ENCODE measurements around the gene ABCC3. TPM values are rescaled to one million over a fixed set of nuclear protein-coding genes. Genes with fewer than 3 reads are reported as not detected.

Gene ABCC3
- total and polyA plus RNA-seq, 2 donors (not counting 3 experiments of a cell fraction or from before 2014, with no cell fraction given), result 1.1 to 2.6 TPM

DNA sequence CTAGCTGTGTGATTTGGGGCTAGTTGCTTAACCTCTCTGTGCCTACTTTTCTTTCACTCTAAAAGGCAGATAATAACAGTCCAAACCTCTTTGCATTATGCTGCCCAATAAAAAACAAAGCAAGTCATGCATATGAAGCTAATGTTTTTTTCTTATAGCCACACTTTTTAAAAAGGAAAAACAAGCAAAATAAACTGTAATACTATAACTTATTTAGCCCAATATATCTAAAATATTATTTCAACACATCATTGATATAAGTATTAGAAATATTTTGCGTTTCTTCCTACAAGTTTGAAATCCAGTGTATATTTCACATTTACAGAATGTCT lies 50.6 kb downstream of the ABCC3 start:
- no peak overlapping the region for H3K9ac ChIP-seq (replicated peaks; ENCODE audit: extremely low read depth, insufficient read depth, low read length)
- no peaks in the 10 kb centered on the region for H3K9me1 ChIP-seq (replicated peaks; ENCODE audit: control insufficient read depth, extremely low read depth, insufficient read depth, low read length)
- H4K20me1 ChIP-seq (replicated peaks; ENCODE audit: control insufficient read depth, extremely low read depth, insufficient read depth, low read length), result no peaks in the 10 kb centered on the region
- no peak overlapping the region for H3K4me2 ChIP-seq (ENCODE audit: insufficient read depth, low read length)
- no peak overlapping the region for H2AFZ ChIP-seq (ENCODE audit: low read depth, low read length)
- no peak for TF ChIP-seq POLR2A (IDR thresholded peaks at IDR 0.05; ENCODE audit: low read depth, low read length)
- no peak for TF ChIP-seq CTCF (IDR thresholded peaks at IDR 0.05; ENCODE audit: extremely low read depth in 1 of 2, insufficient read depth in 1 of 2, low read depth in 1 of 2, low read length in 2 of 2)
- no peak for TF ChIP-seq MAX (IDR thresholded peaks at IDR 0.05; ENCODE audit: insufficient read depth, insufficient read length)
- TF ChIP-seq JUN (IDR thresholded peaks at IDR 0.05; ENCODE audit: borderline replicate concordance, insufficient read depth, insufficient read length, low read depth), result no peak
- TF ChIP-seq EZH2 (IDR thresholded peaks at IDR 0.05; ENCODE audit: borderline replicate concordance, low read depth, low read length, severe bottlenecking), result no peak
- TF ChIP-seq GATA2 (IDR thresholded peaks at IDR 0.05; ENCODE audit: insufficient read depth, insufficient read length, low read depth, low read length), result no peak
- no peak for TF ChIP-seq FOS (IDR thresholded peaks at IDR 0.05; ENCODE audit: borderline replicate concordance, insufficient read depth, low read length)
- no peak for TF ChIP-seq POLR2AphosphoS5 (IDR thresholded peaks at IDR 0.05; ENCODE audit: insufficient read depth, low read depth, low read length)
- TF ChIP-seq MYC (IDR thresholded peaks at IDR 0.05; ENCODE audit: low read depth, low read length), result no peak
- H3K27ac ChIP-seq (ENCODE audit: insufficient read depth, low read depth, low read length), result no peak overlapping the region
- DNase-seq (ENCODE audit: low read depth, low spot score) (no peak), FAIRE-seq (no peak)
- peaks cover 3% of the 10 kb centered on the region for H3K4me1 ChIP-seq (ENCODE audit: control insufficient read depth, extremely low read depth, insufficient read depth, low read length)
- dilution Hi-C loops (cut with MboI; ENCODE audit: extremely low pct_ligation_motif_present, low sequenced_read_pairs) (no loop called here), intact Hi-C loops (cut with micrococcal nuclease) (no loop called here)
- H3K27me3 ChIP-seq (ENCODE audit: control insufficient read depth in 2 of 2, insufficient read depth in 2 of 2, low read length in 2 of 2), result no peaks in the 10 kb centered on the region
- H3K36me3 ChIP-seq (ENCODE audit: control insufficient read depth in 2 of 2, extremely low read depth in 1 of 2, insufficient read depth in 2 of 2, low read length in 2 of 2), result no peaks in the 10 kb centered on the region
- no TSS peak for BruUV-seq (replicated peaks)
- ChIA-PET POLR2A (no interaction called here), CTCF (interaction anchor here (0.7 to 7.9 kb wide), 5 partner anchors 10 to 134 kb away, joined by 3 to 105 read pairs (median 15); no protein-coding TSS in a partner anchor)
- H3K4me3 ChIP-seq (replicated peaks in 1 of 3; ENCODE audit: insufficient read depth in 1 of 3, low read depth in 1 of 3, low read length in 3 of 3), result no peak overlapping the region
- no peaks in the 10 kb centered on the region for H3K9me3 ChIP-seq (replicated peaks; ENCODE audit: control insufficient read depth, insufficient read depth, low read length)
- no peaks in the 10 kb centered on the region for H3K79me2 ChIP-seq (ENCODE audit: control insufficient read depth, insufficient read depth, low read length)

All from endothelial cell of umbilical vein (primary cell).